Activated naive CD8-positive, alpha-beta T cell treated with anti-CD3 and anti-CD28 coated beads, Interleukin-2, amount 50 U/mL, for 24 hours (primary cell): Measurements from ENCODE around the gene VTCN1.
A peak's percentile ranks its signal among the peaks of the same experiment; 100 is the strongest.

ENCODE experiments used
- ATAC-seq: fragments of 150-1000 bp; cut with Tn5 transposase; one replicate; pipeline ENCODE4 v1.10.0; 2021
- DNase-seq: peaks from one replicate; pipeline ENCODE4 v3.0.0; 2021
- H3K27ac Mint-ChIP-seq: one replicate; pipeline ENCODE4 v1.8.0; 2021; ENCODE audit warnings: mild to moderate bottlenecking, mixed read lengths
- H3K27me3 Mint-ChIP-seq: one replicate; pipeline ENCODE4 v1.8.0; 2021; ENCODE audit warnings: mixed read lengths
- H3K36me3 Mint-ChIP-seq: one replicate; pipeline ENCODE4 v1.8.0; 2021; ENCODE audit warnings: low read depth, mixed read lengths
- H3K4me1 Mint-ChIP-seq: one replicate; pipeline ENCODE4 v1.8.0; 2021; ENCODE audit warnings: mixed read lengths
- H3K4me3 Mint-ChIP-seq: one replicate; pipeline ENCODE4 v1.8.0; 2021; ENCODE audit warnings: mild to moderate bottlenecking, moderate library complexity, mixed read lengths
- H3K9me3 Mint-ChIP-seq: one replicate; pipeline ENCODE4 v1.8.0; 2021; ENCODE audit warnings: mixed read lengths

Gene VTCN1

DNA sequence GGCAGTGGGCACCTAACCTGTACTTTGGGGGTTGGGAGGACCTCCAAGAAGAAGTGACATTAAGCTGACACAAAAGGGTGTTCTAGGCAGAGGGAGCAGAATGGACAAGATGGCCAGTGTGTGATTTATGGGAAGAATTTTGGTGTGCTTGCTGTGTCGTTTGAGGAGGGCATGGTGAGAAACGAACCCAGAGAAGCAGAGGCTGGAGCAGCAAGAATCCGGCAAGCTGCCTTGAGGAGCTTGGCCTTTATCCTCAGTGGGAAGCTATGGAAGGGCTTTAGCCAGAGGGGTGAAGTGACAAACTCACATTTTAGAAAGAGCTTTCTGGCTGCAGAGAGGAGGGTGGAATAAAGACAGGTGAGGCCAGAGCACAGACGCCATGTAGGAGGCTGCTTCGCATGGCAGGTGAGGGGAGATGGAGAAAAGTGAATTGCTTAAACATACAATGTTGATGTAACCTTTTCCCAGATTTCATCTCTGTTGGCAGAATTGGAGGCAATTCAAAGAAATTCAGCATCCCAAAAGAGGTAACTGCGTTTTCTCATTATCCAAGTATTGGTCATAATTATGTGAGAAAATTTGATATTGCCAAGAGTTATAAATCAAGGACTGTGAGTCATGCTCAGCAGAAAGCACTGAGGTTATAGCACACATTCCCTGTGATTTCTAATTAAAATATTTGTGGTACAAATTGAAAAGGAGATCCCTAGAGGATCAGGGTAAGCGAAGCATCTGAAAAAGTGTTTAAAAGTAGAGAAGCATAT, 115.7 kb downstream of the VTCN1 start:
- H3K4me1 Mint-ChIP-seq: peaks cover 27% of the 10 kb centered on the region
- no peaks in the 10 kb centered on the region for H3K9me3 Mint-ChIP-seq
- DNase-seq (no peak), ATAC-seq (no peak)
- H3K27me3 Mint-ChIP-seq: no peaks in the 10 kb centered on the region
- peaks cover 81% of the 10 kb centered on the region for H3K36me3 Mint-ChIP-seq
- H3K4me3 Mint-ChIP-seq: no peak overlapping the region
- H3K27ac Mint-ChIP-seq: no peak overlapping the region

- peak; percentile 20 for DNase-seq
- H3K4me3 Mint-ChIP-seq: no peak overlapping the region
- H3K27ac Mint-ChIP-seq: no peak overlapping the region
Measured at GRCh38 chr1:117093870-117094621, 116.7 kb downstream of the VTCN1 start.

More at GRCh38 chr1:117093870-117094621, 116.7 kb downstream of the VTCN1 start:
- Mint-ChIP-seq H3K27me3 (no peaks in the 10 kb centered on the region), H3K4me1 (peaks cover 27% of the 10 kb centered on the region), H3K36me3 (peaks cover 79% of the 10 kb centered on the region), H3K9me3 (no peaks in the 10 kb centered on the region)
- peak; percentile 82 for ATAC-seq
